ENCODE data around the gene TRAP1.

Gene TRAP1

DNA sequence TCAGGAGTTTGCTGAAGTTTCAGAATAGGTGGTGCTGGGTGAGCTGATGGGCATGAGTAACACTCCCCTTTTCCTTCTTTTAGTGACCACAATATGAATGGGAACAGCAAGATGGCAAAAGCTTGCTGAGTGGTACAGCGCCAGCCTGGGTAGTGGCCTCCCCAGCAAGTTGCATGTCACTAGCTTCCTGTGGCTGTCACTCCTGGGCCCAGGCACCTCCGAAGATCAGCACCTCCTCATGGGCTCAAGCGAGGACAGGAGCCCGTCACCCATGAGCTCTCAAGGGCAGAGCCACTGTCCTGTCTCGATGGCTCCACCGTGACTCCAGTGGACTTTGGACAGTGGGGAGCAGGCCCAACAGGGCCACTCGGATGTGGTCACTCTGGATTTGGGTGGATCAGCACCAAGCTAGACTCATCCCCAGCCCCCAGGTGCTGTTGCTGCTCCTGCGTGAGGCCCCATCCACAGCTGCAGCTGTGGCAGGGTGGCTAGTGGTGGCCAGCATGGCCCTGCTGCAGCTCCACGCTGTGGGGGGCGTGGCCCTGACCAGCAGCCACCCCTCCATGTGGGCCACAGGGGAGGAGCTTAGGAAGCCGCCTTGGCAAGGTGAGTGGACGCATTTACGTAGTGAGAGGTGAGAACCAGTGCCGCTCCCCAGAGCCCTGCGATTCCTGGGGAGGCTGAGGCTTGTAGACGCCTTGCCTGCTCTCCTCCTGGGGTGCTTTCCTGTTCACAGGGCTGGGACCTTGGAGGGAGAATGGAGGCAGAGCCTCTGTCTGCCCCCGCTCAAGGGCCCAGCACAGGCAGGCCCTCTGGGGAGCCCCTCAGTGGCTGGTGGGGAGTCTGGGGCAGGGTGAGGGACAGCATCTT is 76.5 kb downstream of the TRAP1 start:
- no peaks in the 10 kb centered on the region for H3K9me3 ChIP-seq (ENCODE audit: insufficient read depth, low read length)
- H3K9ac ChIP-seq (ENCODE audit: low read length) = no peak overlapping the region
- H3K4me3 ChIP-seq (ENCODE audit: low read length) = no peak overlapping the region
- no peaks in the 10 kb centered on the region for H4K20me1 ChIP-seq (ENCODE audit: insufficient read depth, low read length)
- no peak overlapping the region for H2AFZ ChIP-seq (ENCODE audit: low read depth, low read length)
- no peaks in the 10 kb centered on the region for H3K36me3 ChIP-seq (replicated peaks; ENCODE audit: low read depth, low read length)
- H3K27me3 ChIP-seq (ENCODE audit: low read depth, low read length) = no peaks in the 10 kb centered on the region
- H3K4me2 ChIP-seq (ENCODE audit: low read length) = no peak overlapping the region
- TF ChIP-seq EZH2phosphoT487 (IDR thresholded peaks at IDR 0.05; ENCODE audit: low read depth) = no peak
- TF ChIP-seq, protein P1, sequence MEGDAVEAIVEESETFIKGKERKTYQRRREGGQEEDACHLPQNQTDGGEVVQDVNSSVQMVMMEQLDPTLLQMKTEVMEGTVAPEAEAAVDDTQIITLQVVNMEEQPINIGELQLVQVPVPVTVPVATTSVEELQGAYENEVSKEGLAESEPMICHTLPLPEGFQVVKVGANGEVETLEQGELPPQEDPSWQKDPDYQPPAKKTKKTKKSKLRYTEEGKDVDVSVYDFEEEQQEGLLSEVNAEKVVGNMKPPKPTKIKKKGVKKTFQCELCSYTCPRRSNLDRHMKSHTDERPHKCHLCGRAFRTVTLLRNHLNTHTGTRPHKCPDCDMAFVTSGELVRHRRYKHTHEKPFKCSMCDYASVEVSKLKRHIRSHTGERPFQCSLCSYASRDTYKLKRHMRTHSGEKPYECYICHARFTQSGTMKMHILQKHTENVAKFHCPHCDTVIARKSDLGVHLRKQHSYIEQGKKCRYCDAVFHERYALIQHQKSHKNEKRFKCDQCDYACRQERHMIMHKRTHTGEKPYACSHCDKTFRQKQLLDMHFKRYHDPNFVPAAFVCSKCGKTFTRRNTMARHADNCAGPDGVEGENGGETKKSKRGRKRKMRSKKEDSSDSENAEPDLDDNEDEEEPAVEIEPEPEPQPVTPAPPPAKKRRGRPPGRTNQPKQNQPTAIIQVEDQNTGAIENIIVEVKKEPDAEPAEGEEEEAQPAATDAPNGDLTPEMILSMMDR (IDR thresholded peaks at IDR 0.05; ENCODE audit: low read depth, low read length) = no peak
- peaks cover 10% of the 10 kb centered on the region for H3K4me1 ChIP-seq (ENCODE audit: low read length)
- no peak overlapping the region for H3K27ac ChIP-seq (ENCODE audit: low read length)
- no peaks in the 10 kb centered on the region for H3K79me2 ChIP-seq (ENCODE audit: low read length)

DNA sequence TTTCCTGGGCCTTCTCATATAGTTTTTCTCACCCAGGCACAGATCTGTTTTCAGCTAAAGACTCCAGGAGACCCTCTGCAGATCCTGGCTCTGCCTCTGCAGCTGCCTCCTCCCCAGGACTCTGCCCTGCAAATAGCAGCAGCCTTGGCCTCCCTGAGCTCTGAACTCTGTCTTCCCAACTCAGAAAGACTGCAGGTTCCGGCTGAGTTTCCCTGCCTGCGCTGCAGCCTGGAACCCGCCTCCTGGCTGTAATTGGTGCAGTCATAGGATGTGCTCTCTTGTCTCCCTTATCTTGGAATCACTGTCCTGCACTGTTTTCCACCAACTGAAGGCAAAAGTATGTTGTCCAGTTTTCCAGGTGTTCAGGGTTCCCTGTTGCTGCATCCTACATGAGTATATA is 77.1 kb downstream of the TRAP1 start:
- Histone ChIP-seq H3K79me2 (ENCODE audit: low read length) (no peaks in the 10 kb centered on the region), H3K4me2 (ENCODE audit: low read length) (no peak overlapping the region), H3K27ac (ENCODE audit: low read length) (no peak overlapping the region), H3K36me3 (replicated peaks; ENCODE audit: low read depth, low read length) (no peaks in the 10 kb centered on the region), H4K20me1 (ENCODE audit: insufficient read depth, low read length) (no peaks in the 10 kb centered on the region), H3K27me3 (ENCODE audit: low read depth, low read length) (no peaks in the 10 kb centered on the region), H2AFZ (ENCODE audit: low read depth, low read length) (no peak overlapping the region), H3K4me3 (ENCODE audit: low read length) (no peak overlapping the region), H3K4me1 (ENCODE audit: low read length) (peaks cover 10% of the 10 kb centered on the region), H3K9me3 (ENCODE audit: insufficient read depth, low read length) (no peaks in the 10 kb centered on the region), H3K9ac (ENCODE audit: low read length) (no peak overlapping the region)
- TF ChIP-seq, protein P1 (IDR thresholded peaks at IDR 0.05; ENCODE audit: low read depth, low read length) = no peak
- TF ChIP-seq EZH2phosphoT487 (IDR thresholded peaks at IDR 0.05; ENCODE audit: low read depth) = no peak

DNA sequence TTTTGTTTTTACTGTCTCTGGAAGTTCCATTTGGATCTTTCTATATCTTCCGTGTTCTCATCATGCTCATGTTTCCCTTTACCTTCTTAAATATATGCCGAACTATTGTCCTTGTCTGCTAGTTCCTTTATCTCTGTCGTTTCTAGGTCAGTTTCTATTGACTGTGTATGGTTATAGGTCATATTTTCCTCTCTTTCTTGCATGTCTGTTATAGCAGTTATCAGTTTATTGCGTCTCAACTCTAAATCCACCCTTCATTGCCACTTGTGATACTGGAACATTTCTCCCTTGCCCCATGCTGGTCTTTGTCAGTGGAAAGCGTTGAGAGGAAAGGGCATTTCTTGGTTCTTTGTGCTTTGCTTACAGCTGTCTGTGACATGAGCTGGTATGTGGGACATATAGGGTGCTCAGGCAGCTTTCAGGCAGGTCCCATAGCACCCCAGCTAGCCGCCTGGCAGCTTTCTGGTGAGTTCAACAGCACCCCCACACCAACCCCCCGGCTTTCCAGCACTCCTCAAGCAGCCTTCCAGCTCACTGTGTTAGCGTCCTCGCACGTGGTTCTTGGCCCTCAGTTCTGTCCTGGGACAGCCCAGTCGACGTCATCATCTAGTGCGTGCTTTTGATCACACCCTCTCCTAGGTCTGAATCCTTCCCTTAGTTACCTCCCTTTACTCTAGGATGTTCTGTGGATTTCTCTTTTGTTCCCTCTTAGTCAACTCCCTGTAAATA is 78.2 kb downstream of the TRAP1 start:
- Histone ChIP-seq H3K4me3 (ENCODE audit: low read length) (no peak overlapping the region), H3K27ac (ENCODE audit: low read length) (no peak overlapping the region), H3K4me2 (ENCODE audit: low read length) (no peak overlapping the region), H2AFZ (ENCODE audit: low read depth, low read length) (no peak overlapping the region), H3K27me3 (ENCODE audit: low read depth, low read length) (no peaks in the 10 kb centered on the region), H3K4me1 (ENCODE audit: low read length) (peaks cover 10% of the 10 kb centered on the region), H3K79me2 (ENCODE audit: low read length) (no peaks in the 10 kb centered on the region), H3K36me3 (replicated peaks; ENCODE audit: low read depth, low read length) (no peaks in the 10 kb centered on the region), H3K9ac (ENCODE audit: low read length) (no peak overlapping the region), H3K9me3 (ENCODE audit: insufficient read depth, low read length) (no peaks in the 10 kb centered on the region), H4K20me1 (ENCODE audit: insufficient read depth, low read length) (no peaks in the 10 kb centered on the region)
- TF ChIP-seq, protein P1 (IDR thresholded peaks at IDR 0.05; ENCODE audit: low read depth, low read length) = no peak
- TF ChIP-seq EZH2phosphoT487 (IDR thresholded peaks at IDR 0.05; ENCODE audit: low read depth) = no peak

DNA sequence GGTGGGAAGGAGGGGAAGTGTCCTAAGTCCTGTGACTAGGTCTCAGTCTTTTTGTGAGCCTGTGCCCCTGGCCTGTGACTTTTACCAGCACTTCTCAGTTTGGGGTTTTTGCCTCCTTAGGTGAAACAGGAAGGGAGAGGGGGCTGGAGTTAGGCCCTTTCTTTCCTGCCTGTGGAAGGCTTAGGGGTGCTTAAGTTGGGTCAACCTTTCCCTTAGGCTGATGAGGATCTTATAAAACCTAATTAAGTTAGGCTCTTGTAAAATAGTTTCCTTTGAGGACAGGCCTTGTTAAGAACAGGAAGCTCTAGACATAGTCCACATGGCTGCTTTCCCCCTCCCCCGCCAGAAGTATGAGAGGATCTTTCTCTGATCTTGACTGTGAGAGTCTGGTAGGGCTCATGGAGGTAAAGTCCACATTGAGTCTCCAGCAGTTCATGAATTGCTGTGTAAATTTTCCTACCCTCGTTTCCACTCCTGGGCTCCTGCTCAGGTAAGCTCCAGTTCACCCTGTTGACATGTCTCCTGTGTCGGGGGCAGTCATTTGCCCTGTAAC is 79.9 kb downstream of the TRAP1 start:
- Histone ChIP-seq H3K4me2 (ENCODE audit: low read length) (peak overlapping the region; percentile 2; the same call in 1 of the 2 replicates), H2AFZ (ENCODE audit: low read depth, low read length) (peak overlapping the region; percentile 65; the same call in 1 of the 2 replicates), H3K36me3 (replicated peaks; ENCODE audit: low read depth, low read length) (no peaks in the 10 kb centered on the region), H3K9me3 (ENCODE audit: insufficient read depth, low read length) (no peaks in the 10 kb centered on the region), H3K27ac (ENCODE audit: low read length) (peak overlapping the region; percentile 5; the same call in 1 of the 2 replicates), H3K9ac (ENCODE audit: low read length) (0 out of 2 replicates have a peak overlapping the region, but pooled peaks have one; percentile 16), H3K27me3 (ENCODE audit: low read depth, low read length) (no peaks in the 10 kb centered on the region), H3K79me2 (ENCODE audit: low read length) (no peaks in the 10 kb centered on the region), H4K20me1 (ENCODE audit: insufficient read depth, low read length) (no peaks in the 10 kb centered on the region), H3K4me3 (ENCODE audit: low read length) (no peak overlapping the region), H3K4me1 (ENCODE audit: low read length) (peaks cover 10% of the 10 kb centered on the region)
- TF ChIP-seq, protein P1 (IDR thresholded peaks at IDR 0.05; ENCODE audit: low read depth, low read length) = no peak
- TF ChIP-seq EZH2phosphoT487 (IDR thresholded peaks at IDR 0.05; ENCODE audit: low read depth) = no peak
